Loucy (cell line): ENCODE data around the gene TMTC3.

Experiments used
- H2AFZ ChIP-seq: fragments of 200-600 bp; sonication (generic); 2 replicates; pipeline ENCODE4 v1.6.0; 2016; ENCODE audit warnings: antibody characterized with exemption, mild to moderate bottlenecking, low read length, moderate library complexity
- H3F3A ChIP-seq: fragments of 200-600 bp; 2 replicates; pipeline ENCODE4 v1.6.0; 2016; ENCODE audit warnings: antibody characterized with exemption, low read depth, mild to moderate bottlenecking
- H3K27me3 ChIP-seq: fragments of 200-600 bp; sonication (generic); 2 replicates; pipeline ENCODE4 v1.6.1; 2014; ENCODE audit warnings: low read length, mild to moderate bottlenecking; ENCODE audit not compliant: insufficient read depth, poor library complexity, severe bottlenecking
- H3K36me3 ChIP-seq: fragments of 200-600 bp; sonication (generic); 2 replicates; pipeline ENCODE4 v1.6.1; 2016; ENCODE audit warnings: low read length; ENCODE audit not compliant: insufficient read depth
- H3K4me1 ChIP-seq: fragments of 200-600 bp; sonication (generic); 2 replicates; pipeline ENCODE4 v1.5.1; 2014; ENCODE audit warnings: low read length, mild to moderate bottlenecking; ENCODE audit not compliant: insufficient read depth, poor library complexity, severe bottlenecking
- H3K4me2 ChIP-seq: fragments of 200-600 bp; sonication (generic); 2 replicates; pipeline ENCODE4 v1.6.0; 2014; ENCODE audit warnings: antibody characterized with exemption, low read length, low read depth, mild to moderate bottlenecking; ENCODE audit not compliant: poor library complexity, severe bottlenecking
- H3K4me3 ChIP-seq: fragments of 200-600 bp; sonication (generic); 2 replicates; pipeline ENCODE4 v1.5.1; 2014; ENCODE audit warnings: low read length, mild to moderate bottlenecking, mixed read lengths; ENCODE audit not compliant: poor library complexity, severe bottlenecking
- H3K79me2 ChIP-seq: fragments of 200-600 bp; sonication (generic); 2 replicates; pipeline ENCODE4 v1.6.1; 2014; ENCODE audit warnings: low read length; ENCODE audit not compliant: insufficient read depth
- H3K9ac ChIP-seq: fragments of 200-600 bp; sonication (generic); 2 replicates; pipeline ENCODE4 v1.6.0; 2014; ENCODE audit warnings: mild to moderate bottlenecking, low read depth, low read length, moderate library complexity; ENCODE audit not compliant: poor library complexity, severe bottlenecking
- H3K9me2 ChIP-seq: fragments of 200-600 bp; sonication (generic); replicated peaks from 2 replicates; pipeline ENCODE4 v1.6.1; 2016; ENCODE audit warnings: low read depth, low read length, mixed read lengths
- H3K9me3 ChIP-seq: fragments of 200-600 bp; sonication (generic); 2 replicates; pipeline ENCODE4 v1.6.1; 2014; ENCODE audit warnings: mild to moderate bottlenecking, antibody characterized with exemption, low read length, low read depth; ENCODE audit not compliant: insufficient read depth
- H4K20me1 ChIP-seq: fragments of 200-600 bp; sonication (generic); 2 replicates; pipeline ENCODE4 v1.6.0; 2014; ENCODE audit warnings: antibody characterized with exemption, low read length, mild to moderate bottlenecking; ENCODE audit not compliant: insufficient read depth, poor library complexity, severe bottlenecking
- EZH2phosphoT487 ChIP-seq: fragments of 200-600 bp; IDR thresholded peaks from 2 replicates; pipeline ENCODE4 v1.6.1; 2018; ENCODE audit warnings: antibody characterized with exemption, mild to moderate bottlenecking, moderate library complexity, borderline replicate concordance
- TF ChIP-seq, protein P1 (sequence below): fragments of 200-600 bp; sonication (generic); conservative IDR thresholded peaks from 2 replicates; pipeline ENCODE4 v1.5.1; 2014; ENCODE audit warnings: mild to moderate bottlenecking, antibody characterized with exemption, low read length

Gene TMTC3

GRCh38 chr12:88156075-88156654 lies 14.1 kb downstream of the TMTC3 start:
- no peaks in the 10 kb centered on the region for H3K9me2 ChIP-seq

DNA sequence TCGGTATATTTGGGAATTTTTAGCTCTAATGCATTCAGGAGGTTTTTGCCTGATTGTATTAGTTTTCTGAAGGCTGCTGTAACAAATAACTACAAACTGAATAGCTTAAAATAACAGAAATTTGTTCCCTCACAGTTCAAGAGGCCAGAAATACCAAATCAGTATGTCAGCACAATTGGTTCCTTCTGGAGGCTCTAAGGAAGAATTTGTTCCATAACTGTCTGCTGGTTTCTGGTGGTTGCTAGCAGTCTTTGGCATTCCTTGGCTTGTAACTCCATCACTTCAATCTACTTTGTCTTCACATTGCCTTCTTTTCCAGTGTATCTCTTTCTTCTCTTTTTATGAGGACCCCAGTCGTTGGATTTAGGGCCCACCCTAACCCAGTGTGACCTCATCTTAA lies 21.3 kb downstream of the TMTC3 start:
- H3K79me2 ChIP-seq, result no peaks in the 10 kb centered on the region
- no peaks in the 10 kb centered on the region for H3F3A ChIP-seq
- H3K9me2 ChIP-seq, result no peaks in the 10 kb centered on the region
- no peak overlapping the region for H3K9ac ChIP-seq
- H3K9me3 ChIP-seq, result no peaks in the 10 kb centered on the region
- TF ChIP-seq, protein P1, sequence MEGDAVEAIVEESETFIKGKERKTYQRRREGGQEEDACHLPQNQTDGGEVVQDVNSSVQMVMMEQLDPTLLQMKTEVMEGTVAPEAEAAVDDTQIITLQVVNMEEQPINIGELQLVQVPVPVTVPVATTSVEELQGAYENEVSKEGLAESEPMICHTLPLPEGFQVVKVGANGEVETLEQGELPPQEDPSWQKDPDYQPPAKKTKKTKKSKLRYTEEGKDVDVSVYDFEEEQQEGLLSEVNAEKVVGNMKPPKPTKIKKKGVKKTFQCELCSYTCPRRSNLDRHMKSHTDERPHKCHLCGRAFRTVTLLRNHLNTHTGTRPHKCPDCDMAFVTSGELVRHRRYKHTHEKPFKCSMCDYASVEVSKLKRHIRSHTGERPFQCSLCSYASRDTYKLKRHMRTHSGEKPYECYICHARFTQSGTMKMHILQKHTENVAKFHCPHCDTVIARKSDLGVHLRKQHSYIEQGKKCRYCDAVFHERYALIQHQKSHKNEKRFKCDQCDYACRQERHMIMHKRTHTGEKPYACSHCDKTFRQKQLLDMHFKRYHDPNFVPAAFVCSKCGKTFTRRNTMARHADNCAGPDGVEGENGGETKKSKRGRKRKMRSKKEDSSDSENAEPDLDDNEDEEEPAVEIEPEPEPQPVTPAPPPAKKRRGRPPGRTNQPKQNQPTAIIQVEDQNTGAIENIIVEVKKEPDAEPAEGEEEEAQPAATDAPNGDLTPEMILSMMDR, result no peak
- no peak for TF ChIP-seq EZH2phosphoT487
- H3K4me1 ChIP-seq, result no peaks in the 10 kb centered on the region
- H3K4me3 ChIP-seq, result no peak overlapping the region
- no peak overlapping the region for H2AFZ ChIP-seq
- no peaks in the 10 kb centered on the region for H3K27me3 ChIP-seq
- peaks cover 12% of the 10 kb centered on the region; the same call in 1 of the 2 replicates for H3K36me3 ChIP-seq
- H4K20me1 ChIP-seq, result no peaks in the 10 kb centered on the region
- H3K4me2 ChIP-seq, result no peak overlapping the region

More at GRCh38 chr12:88156075-88156654, 14.1 kb downstream of the TMTC3 start:
- Histone ChIP-seq H3K9ac (no peak overlapping the region), H3K4me2 (no peak overlapping the region), H3K27me3 (no peaks in the 10 kb centered on the region), H2AFZ (no peak overlapping the region), H3K9me3 (no peaks in the 10 kb centered on the region), H4K20me1 (no peaks in the 10 kb centered on the region), H3K4me1 (no peaks in the 10 kb centered on the region), H3K4me3 (no peak overlapping the region), H3K79me2 (no peaks in the 10 kb centered on the region), H3F3A (no peaks in the 10 kb centered on the region; the same call in 1 of the 2 replicates), H3K36me3 (peaks cover 3% of the 10 kb centered on the region; the same call in 1 of the 2 replicates)
- TF ChIP-seq, protein P1, result no peak
- TF ChIP-seq EZH2phosphoT487, result no peak

- no peak for TF ChIP-seq EZH2phosphoT487
- TF ChIP-seq, protein P1, result no peak
Observed at GRCh38 chr12:88166179-88166578, 24.1 kb downstream of the TMTC3 start.

More at GRCh38 chr12:88166179-88166578, 24.1 kb downstream of the TMTC3 start:
- Histone ChIP-seq H3K9me3 (no peaks in the 10 kb centered on the region), H3K79me2 (no peaks in the 10 kb centered on the region), H4K20me1 (no peaks in the 10 kb centered on the region), H3K9ac (no peak overlapping the region), H3F3A (no peaks in the 10 kb centered on the region), H3K4me1 (no peaks in the 10 kb centered on the region), H3K4me2 (no peak overlapping the region), H3K27me3 (no peaks in the 10 kb centered on the region), H3K4me3 (no peak overlapping the region), H3K36me3 (peaks cover 9% of the 10 kb centered on the region; the same call in 1 of the 2 replicates), H2AFZ (no peak overlapping the region), H3K9me2 (no peaks in the 10 kb centered on the region)
